Thoracic aorta (tissue), 2 donors: Measurements from ENCODE around the gene RALGAPA2. TPM values are rescaled to one million over a fixed set of nuclear protein-coding genes. Genes with fewer than 3 reads are reported as not detected.
"Not testable (repeated sequence)": the region's sequence is repeated elsewhere in the genome, so short reads cannot be mapped to it uniquely, and the experiment has no call there.

ENCODE experiments used
- ATAC-seq: fragments of 150-250 bp; one replicate; pipeline ENCODE4 v1.8.0; 2017; ENCODE audit warnings: low read depth; ENCODE audit not compliant: insufficient number of reproducible peaks, low FRiP score
- DNase-seq: peaks from one replicate; pipeline ENCODE4 v3.0.0-alpha.2; 2020; ENCODE audit warnings: low spot score
- H3K27ac ChIP-seq, 2 donors: fragments of 200-600 bp; sonication (generic); 1 replicate in 1 of 2; 2 replicates in 1 of 2; pipeline ENCODE4 v1.5.1; 2016; ENCODE audit warnings: mild to moderate bottlenecking in 2 of 2, moderate library complexity in 2 of 2
- H3K27me3 ChIP-seq: fragments of 200-600 bp; sonication (generic); replicated peaks from 2 replicates; pipeline ENCODE4 v1.6.0; 2016; ENCODE audit warnings: mild to moderate bottlenecking; ENCODE audit not compliant: insufficient read depth
- H3K36me3 ChIP-seq: fragments of 200-600 bp; sonication (generic); one replicate; pipeline ENCODE4 v1.5.1; 2016
- H3K4me1 ChIP-seq, 2 donors: fragments of 200-600 bp; sonication (generic); 1 replicate in 1 of 2; 2 replicates in 1 of 2; pipeline versions ENCODE4 v1.5.1 to v1.6.0; 2016; ENCODE audit warnings: low read depth in 2 of 2, mild to moderate bottlenecking in 1 of 2; ENCODE audit not compliant: control insufficient read depth in 1 of 2
- H3K4me3 ChIP-seq: fragments of 200-600 bp; sonication (generic); 2 replicates; pipeline ENCODE4 v1.5.1; 2016; ENCODE audit warnings: mild to moderate bottlenecking
- H3K9me3 ChIP-seq: fragments of 200-600 bp; sonication (generic); 2 replicates; pipeline ENCODE4 v1.5.1; 2016
- CTCF ChIP-seq: fragments of 200-600 bp; sonication (generic); IDR thresholded peaks from one replicate; pipeline ENCODE4 v1.5.1; 2019; ENCODE audit warnings: antibody characterized with exemption
- total RNA-seq, 2 donors: library from RNA; depleted of rRNA; stranded (reverse); fragments of >200 nt; gene quantifications; one replicate each; pipeline versions ENCODE4 v1.1.0 to v1.2.3, GENCODE V29; 2016

RALGAPA2 gene
- total RNA-seq, 2 donors from 2014 or later: 20.3 to 48.3 TPM

- ATAC-seq: no peak
- TF ChIP-seq CTCF: no peak
- no peaks in the 10 kb centered on the region for H3K36me3 ChIP-seq
- H3K27me3 ChIP-seq: peaks cover 9% of the 10 kb centered on the region
- H3K4me3 ChIP-seq: no peak overlapping the region
- no peaks in the 10 kb centered on the region for H3K4me1 ChIP-seq
- no peaks in the 10 kb centered on the region for H3K9me3 ChIP-seq
- no peak for DNase-seq
- no peak overlapping the region for H3K27ac ChIP-seq
Observed at GRCh38 chr20:20359628-20360027, 352.8 kb downstream of the RALGAPA2 start.

- DNase-seq (no peak), ATAC-seq (no peak)
- no peak overlapping the region for H3K27ac ChIP-seq
- no peaks in the 10 kb centered on the region for H3K36me3 ChIP-seq
- H3K4me3 ChIP-seq: no peak overlapping the region
- H3K9me3 ChIP-seq: no peaks in the 10 kb centered on the region
- peaks cover under 1% of the 10 kb centered on the region for H3K27me3 ChIP-seq
- no peaks in the 10 kb centered on the region for H3K4me1 ChIP-seq
- no peak for TF ChIP-seq CTCF
Observed at GRCh38 chr20:20358801-20359200, 353.6 kb downstream of the RALGAPA2 start.

- H3K36me3 ChIP-seq, DNase-seq, H3K4me1 ChIP-seq, H3K27me3 ChIP-seq, H3K4me3 ChIP-seq, H3K9me3 ChIP-seq, H3K27ac ChIP-seq, ATAC-seq: not testable (repeated sequence)
Observed at GRCh38 chr20:20355503-20355902, 356.9 kb downstream of the RALGAPA2 start.

- no peak overlapping the region for H3K4me3 ChIP-seq
- H3K27me3 ChIP-seq: no peaks in the 10 kb centered on the region
- TF ChIP-seq CTCF: no peak
- no peak for ATAC-seq
- no peak for DNase-seq
- no peak overlapping the region for H3K27ac ChIP-seq
- no peaks in the 10 kb centered on the region for H3K9me3 ChIP-seq
- no peaks in the 10 kb centered on the region for H3K4me1 ChIP-seq
- H3K36me3 ChIP-seq: no peaks in the 10 kb centered on the region
Observed at GRCh38 chr20:20353576-20353975, 358.9 kb downstream of the RALGAPA2 start.

GRCh38 chr20:20344476-20344875 lies 368.0 kb downstream of the RALGAPA2 start:
- no peaks in the 10 kb centered on the region for H3K4me1 ChIP-seq
- TF ChIP-seq CTCF: no peak
- H3K9me3 ChIP-seq: peaks cover 7% of the 10 kb centered on the region
- H3K27me3 ChIP-seq: no peaks in the 10 kb centered on the region
- H3K36me3 ChIP-seq: no peaks in the 10 kb centered on the region
- ATAC-seq: no peak
- DNase-seq: no peak
- H3K27ac ChIP-seq: no peak overlapping the region
- no peak overlapping the region for H3K4me3 ChIP-seq

GRCh38 chr20:20343932-20344331 lies 368.5 kb downstream of the RALGAPA2 start:
- H3K27ac ChIP-seq: no peak overlapping the region
- no peaks in the 10 kb centered on the region for H3K27me3 ChIP-seq
- no peaks in the 10 kb centered on the region for H3K36me3 ChIP-seq
- peaks cover 7% of the 10 kb centered on the region for H3K9me3 ChIP-seq
- DNase-seq (no peak), ATAC-seq (no peak)
- H3K4me3 ChIP-seq: no peak overlapping the region
- H3K4me1 ChIP-seq: no peaks in the 10 kb centered on the region
- no peak for TF ChIP-seq CTCF
